WTC11 (cell line): ENCODE measurements around the gene GRIK5.

Experiments
- SMAD3 ChIP-seq: sonication (generic); formaldehyde crosslinking; IDR thresholded peaks from 2 replicates; pipeline ENCODE4 v1.8.0; 2022; ENCODE audit warnings: missing genetic modification reagents, mild to moderate bottlenecking, borderline replicate concordance
- TF ChIP-seq, protein P1 (sequence below): fragments of 200-600 bp; IDR thresholded peaks from 2 replicates; pipeline ENCODE4 v1.8.0; 2022; ENCODE audit warnings: antibody characterized with exemption
- TF ChIP-seq, protein P2 (sequence below): sonication (generic); formaldehyde crosslinking; IDR thresholded peaks from 2 replicates; pipeline ENCODE4 v1.8.1; 2023; ENCODE audit warnings: mild to moderate bottlenecking, missing genetic modification reagents, borderline replicate concordance

DNA sequence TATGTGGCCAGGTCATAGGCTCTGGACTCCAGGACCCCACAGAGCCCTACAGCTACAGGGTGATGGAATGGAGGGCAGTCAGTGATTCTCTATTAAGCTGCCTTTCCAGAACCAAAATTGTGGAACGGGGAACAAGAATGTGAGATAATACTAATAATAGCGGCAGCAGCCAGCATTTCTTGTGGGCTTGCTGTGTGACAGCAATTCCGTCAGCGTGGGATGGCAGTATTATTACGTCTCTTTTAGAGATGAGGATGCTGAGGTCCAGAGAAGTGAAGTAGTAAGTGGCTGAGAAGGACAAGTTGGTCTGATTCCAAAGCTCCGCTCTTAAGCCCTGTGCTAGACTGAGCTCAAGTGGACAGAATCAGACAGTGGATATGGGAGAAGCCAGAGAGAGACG is 24.4 kb downstream of the GRIK5 start:
- TF ChIP-seq, protein P1, sequence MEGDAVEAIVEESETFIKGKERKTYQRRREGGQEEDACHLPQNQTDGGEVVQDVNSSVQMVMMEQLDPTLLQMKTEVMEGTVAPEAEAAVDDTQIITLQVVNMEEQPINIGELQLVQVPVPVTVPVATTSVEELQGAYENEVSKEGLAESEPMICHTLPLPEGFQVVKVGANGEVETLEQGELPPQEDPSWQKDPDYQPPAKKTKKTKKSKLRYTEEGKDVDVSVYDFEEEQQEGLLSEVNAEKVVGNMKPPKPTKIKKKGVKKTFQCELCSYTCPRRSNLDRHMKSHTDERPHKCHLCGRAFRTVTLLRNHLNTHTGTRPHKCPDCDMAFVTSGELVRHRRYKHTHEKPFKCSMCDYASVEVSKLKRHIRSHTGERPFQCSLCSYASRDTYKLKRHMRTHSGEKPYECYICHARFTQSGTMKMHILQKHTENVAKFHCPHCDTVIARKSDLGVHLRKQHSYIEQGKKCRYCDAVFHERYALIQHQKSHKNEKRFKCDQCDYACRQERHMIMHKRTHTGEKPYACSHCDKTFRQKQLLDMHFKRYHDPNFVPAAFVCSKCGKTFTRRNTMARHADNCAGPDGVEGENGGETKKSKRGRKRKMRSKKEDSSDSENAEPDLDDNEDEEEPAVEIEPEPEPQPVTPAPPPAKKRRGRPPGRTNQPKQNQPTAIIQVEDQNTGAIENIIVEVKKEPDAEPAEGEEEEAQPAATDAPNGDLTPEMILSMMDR = no peak
- no peak for TF ChIP-seq SMAD3 (CRISPR knock-in tag)
- TF ChIP-seq, protein P2, sequence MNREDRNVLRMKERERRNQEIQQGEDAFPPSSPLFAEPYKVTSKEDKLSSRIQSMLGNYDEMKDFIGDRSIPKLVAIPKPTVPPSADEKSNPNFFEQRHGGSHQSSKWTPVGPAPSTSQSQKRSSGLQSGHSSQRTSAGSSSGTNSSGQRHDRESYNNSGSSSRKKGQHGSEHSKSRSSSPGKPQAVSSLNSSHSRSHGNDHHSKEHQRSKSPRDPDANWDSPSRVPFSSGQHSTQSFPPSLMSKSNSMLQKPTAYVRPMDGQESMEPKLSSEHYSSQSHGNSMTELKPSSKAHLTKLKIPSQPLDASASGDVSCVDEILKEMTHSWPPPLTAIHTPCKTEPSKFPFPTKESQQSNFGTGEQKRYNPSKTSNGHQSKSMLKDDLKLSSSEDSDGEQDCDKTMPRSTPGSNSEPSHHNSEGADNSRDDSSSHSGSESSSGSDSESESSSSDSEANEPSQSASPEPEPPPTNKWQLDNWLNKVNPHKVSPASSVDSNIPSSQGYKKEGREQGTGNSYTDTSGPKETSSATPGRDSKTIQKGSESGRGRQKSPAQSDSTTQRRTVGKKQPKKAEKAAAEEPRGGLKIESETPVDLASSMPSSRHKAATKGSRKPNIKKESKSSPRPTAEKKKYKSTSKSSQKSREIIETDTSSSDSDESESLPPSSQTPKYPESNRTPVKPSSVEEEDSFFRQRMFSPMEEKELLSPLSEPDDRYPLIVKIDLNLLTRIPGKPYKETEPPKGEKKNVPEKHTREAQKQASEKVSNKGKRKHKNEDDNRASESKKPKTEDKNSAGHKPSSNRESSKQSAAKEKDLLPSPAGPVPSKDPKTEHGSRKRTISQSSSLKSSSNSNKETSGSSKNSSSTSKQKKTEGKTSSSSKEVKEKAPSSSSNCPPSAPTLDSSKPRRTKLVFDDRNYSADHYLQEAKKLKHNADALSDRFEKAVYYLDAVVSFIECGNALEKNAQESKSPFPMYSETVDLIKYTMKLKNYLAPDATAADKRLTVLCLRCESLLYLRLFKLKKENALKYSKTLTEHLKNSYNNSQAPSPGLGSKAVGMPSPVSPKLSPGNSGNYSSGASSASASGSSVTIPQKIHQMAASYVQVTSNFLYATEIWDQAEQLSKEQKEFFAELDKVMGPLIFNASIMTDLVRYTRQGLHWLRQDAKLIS (CRISPR knock-in tag) = no peak
